OCI-LY3 (cell line): ENCODE results near the gene MBL2.

Experiments used
- EZH2phosphoT487 ChIP-seq: fragments of 200-600 bp; shearing (Covaris generic); IDR thresholded peaks from 2 replicates; pipeline ENCODE4 v1.6.1; 2018; ENCODE audit warnings: antibody characterized with exemption, mixed run types, low read depth
- TF ChIP-seq, protein P1 (sequence below): fragments of 200-600, 300-600 bp; sonication (generic); IDR thresholded peaks from 2 replicates; pipeline ENCODE4 v1.5.1; 2014; ENCODE audit warnings: antibody characterized with exemption, low read length, low read depth

DNA sequence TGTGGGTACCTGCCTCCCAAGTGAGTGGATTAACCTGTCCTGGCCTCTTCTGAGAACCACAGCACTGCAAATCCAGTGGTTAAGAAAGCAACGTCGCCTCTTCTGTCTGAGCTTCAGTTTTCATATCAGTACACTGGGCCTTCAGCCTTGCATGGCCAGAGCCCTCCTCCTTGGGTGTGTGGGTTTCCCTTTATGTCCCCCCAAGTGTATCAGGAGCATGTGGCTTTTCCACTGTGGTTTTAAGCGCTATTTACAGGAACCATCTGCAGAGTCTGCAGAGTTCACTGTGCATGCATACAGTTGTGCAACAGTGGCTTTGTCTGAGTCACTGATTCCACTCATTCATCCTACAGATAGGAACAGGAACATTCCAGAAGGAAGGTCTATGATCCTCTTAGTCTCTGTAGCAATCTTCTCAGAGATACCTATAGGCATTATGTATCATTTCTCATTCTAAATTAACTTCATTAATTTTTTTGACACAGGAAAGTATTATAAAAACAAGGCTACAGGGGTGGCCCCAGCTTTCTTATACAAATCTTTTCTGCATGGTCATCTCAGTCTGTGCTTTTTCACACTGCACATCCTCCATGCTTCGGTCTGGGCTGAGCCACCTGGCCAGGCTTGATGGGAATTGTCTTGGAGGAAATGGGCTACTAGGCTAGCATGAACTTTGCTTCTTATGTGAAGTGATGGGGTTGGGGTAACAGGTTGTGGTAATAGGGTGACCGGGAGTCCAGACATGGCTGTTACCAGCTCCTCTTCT lies 17.1 kb downstream of the MBL2 start:
- TF ChIP-seq, protein P1, sequence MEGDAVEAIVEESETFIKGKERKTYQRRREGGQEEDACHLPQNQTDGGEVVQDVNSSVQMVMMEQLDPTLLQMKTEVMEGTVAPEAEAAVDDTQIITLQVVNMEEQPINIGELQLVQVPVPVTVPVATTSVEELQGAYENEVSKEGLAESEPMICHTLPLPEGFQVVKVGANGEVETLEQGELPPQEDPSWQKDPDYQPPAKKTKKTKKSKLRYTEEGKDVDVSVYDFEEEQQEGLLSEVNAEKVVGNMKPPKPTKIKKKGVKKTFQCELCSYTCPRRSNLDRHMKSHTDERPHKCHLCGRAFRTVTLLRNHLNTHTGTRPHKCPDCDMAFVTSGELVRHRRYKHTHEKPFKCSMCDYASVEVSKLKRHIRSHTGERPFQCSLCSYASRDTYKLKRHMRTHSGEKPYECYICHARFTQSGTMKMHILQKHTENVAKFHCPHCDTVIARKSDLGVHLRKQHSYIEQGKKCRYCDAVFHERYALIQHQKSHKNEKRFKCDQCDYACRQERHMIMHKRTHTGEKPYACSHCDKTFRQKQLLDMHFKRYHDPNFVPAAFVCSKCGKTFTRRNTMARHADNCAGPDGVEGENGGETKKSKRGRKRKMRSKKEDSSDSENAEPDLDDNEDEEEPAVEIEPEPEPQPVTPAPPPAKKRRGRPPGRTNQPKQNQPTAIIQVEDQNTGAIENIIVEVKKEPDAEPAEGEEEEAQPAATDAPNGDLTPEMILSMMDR = no peak
- TF ChIP-seq EZH2phosphoT487 = no peak
